ENCODE data around the gene CASP3.

GRCh38 chr4:184595430-184595829 is 53.8 kb downstream of the CASP3 start:
- TF ChIP-seq CTCF (conservative IDR thresholded peaks at IDR 0.05 in 1 of 2, IDR thresholded peaks at IDR 0.05 in 1 of 2; ENCODE audit: low read depth in 1 of 2, low read length in 2 of 2) = no peak
- TF ChIP-seq EZH2 (IDR thresholded peaks at IDR 0.05; ENCODE audit: low read length, missing control alignments) = no peak
